Measurements from ENCODE around the gene LRRC3.
"Not testable (repeated sequence)": the region's sequence is repeated elsewhere in the genome, so short reads cannot be mapped to it uniquely, and the experiment has no call there.

Gene LRRC3

GRCh38 chr21:44454747-44455523 lies at the start of gene LRRC3:
Gene LRRC3, plus strand, starts transcription at chr21:44455510. Its CDS starts 1,135 bp downstream, at chr21:44456645.
- no peak for DNase-seq

- no peak for DNase-seq
Observed at GRCh38 chr21:44405948-44406872, 49.1 kb upstream of the LRRC3 start.

- no peak for DNase-seq
Observed at GRCh38 chr21:44406953-44407352, 48.4 kb upstream of the LRRC3 start.

DNA sequence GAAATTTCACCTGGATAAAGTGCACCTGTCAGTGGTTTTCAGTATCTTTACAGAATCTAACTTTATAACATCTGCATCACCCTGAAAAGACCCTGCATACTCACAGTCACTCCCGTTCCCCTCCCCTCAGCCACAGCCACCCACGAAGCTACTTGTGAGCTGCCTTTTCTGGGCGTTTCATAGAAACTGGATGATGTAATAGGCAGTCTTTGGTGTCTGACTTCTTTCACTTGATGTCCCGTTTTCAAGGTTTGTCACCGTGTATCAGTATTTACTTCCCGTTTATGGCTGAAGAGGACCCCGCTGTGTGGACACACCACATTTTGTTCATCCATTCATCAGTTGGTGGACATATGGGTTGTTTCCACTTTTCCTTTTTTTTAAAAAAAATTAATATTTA lies 47.8 kb upstream of the LRRC3 start:
- no peak for DNase-seq

DNA sequence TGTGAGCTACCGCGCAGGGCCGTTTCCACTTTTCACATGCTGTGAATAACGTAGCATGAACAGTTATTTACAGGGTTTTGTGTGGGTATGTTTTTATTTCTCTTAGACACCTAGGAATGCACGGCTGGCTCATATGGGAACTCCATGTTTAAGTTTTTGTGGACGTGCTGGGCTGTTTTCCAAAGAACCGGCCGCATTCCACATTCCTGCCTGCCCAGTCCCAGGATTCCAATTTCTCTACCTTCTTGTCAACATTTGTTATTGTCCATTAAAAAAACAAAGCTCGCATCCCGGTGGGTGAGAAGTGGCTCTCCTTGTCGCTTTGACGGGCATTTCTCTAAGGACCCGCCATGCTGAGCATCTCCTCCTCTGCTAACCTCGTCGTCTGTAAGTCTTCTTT lies 47.1 kb upstream of the LRRC3 start:
- no peak for DNase-seq

- DNase-seq: no peak
Observed at GRCh38 chr21:44413566-44414290, 41.6 kb upstream of the LRRC3 start.

- DNase-seq: no peak
Observed at GRCh38 chr21:44414291-44415072, 40.8 kb upstream of the LRRC3 start.

DNA sequence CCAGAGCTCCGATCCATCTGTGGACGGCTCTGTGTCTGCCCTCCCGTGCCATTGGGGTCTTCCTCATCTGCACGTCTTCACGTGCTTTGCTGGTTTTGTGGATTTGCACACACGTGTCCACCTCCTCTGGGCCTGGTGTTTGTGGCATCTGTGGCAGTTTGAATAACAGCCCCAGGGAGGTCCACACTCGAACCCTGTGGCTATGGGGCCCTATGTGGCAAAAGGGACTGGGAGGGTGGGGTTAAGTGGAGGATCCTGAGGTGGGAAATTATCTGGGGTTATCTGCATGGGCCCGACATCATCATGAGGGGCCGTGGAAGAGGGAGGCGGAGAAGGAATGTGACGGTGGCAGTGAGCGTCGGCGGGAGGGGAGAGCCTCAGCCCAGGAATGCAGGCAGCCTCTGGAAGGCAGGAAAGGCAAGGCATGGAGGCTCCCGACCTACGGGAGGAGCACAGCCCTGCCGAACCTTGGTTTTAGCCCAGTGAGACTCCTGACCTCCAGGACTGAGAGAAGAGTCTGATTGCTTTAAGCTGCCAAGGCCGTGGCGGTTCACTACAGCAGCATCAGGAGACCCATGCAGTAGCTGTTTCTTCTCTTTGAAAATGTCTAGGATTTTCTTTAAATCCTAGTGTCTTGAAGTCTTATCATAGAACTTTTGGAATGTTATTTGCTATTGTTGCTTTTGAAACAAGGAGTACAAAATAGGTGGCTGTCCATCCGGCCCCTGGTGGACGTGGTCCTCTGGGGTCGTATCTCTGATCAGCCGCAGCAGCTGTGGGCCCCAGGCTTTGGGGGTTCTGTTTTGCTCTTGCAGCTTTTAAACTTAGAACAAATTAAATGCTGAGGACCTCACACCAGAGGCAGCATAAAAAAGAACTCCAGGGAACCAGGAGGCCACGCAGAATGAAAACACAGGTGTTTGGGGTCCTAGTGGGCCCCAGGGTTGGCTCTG lies 40.0 kb upstream of the LRRC3 start:
- no peak for DNase-seq

- no peak for DNase-seq
Observed at GRCh38 chr21:44416193-44416592, 39.1 kb upstream of the LRRC3 start.

GRCh38 chr21:44417621-44418107 lies 37.6 kb upstream of the LRRC3 start:
- DNase-seq: not testable (repeated sequence)

GRCh38 chr21:44418108-44418875 lies 37.0 kb upstream of the LRRC3 start:
- no peak for DNase-seq

- no peak for DNase-seq
Observed at GRCh38 chr21:44418876-44419230, 36.5 kb upstream of the LRRC3 start.

GRCh38 chr21:44419679-44420078 lies 35.6 kb upstream of the LRRC3 start:
- DNase-seq: no peak

- DNase-seq: no peak
Observed at GRCh38 chr21:44420416-44421205, 34.7 kb upstream of the LRRC3 start.

DNA sequence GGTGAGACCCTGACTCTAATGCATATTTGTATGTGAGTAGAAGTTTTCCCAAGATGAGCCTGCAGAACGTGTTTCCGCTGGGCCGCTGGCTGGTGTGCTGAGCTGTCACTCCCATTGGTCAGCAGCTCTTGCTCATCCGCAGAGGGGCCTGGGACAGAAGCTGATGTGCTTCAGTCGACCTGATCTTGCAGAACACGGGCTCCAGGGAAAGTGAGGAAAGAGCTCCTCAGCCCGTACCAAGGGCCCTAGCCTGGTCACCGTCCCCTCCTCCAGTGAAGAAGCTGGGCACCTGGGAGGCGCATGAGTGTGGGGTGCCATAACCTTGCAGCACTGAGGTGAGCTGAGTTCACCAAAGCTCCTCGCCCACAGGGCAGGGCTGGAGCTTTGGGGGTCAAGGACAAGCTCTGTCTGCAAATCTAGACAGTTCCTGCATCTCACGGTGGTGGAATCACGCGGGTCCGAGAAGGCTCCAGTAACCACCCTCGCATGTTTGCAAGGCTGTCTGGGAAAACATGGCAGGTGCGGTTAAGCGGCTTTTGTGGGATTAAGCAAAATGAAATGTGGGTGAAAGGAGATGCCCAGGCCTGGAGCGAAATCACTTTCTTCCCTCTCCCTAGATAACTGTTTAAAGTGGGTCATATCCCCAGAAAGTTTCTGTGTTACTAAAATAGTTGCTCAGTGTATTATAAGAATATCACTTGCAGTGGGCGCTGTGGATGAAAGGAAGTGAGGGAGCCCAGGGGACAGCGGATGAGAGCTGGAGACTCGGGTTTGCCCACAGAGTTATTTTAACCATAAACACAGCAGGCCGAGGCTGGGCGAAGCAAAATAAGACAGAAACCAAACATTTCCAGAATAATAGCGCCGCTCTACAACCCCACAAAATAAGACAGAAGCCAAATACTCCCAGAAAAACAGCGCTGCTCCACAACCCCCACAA lies 33.1 kb upstream of the LRRC3 start:
- no peak for DNase-seq

- no peak for DNase-seq
Observed at GRCh38 chr21:44423312-44423821, 31.9 kb upstream of the LRRC3 start.

DNA sequence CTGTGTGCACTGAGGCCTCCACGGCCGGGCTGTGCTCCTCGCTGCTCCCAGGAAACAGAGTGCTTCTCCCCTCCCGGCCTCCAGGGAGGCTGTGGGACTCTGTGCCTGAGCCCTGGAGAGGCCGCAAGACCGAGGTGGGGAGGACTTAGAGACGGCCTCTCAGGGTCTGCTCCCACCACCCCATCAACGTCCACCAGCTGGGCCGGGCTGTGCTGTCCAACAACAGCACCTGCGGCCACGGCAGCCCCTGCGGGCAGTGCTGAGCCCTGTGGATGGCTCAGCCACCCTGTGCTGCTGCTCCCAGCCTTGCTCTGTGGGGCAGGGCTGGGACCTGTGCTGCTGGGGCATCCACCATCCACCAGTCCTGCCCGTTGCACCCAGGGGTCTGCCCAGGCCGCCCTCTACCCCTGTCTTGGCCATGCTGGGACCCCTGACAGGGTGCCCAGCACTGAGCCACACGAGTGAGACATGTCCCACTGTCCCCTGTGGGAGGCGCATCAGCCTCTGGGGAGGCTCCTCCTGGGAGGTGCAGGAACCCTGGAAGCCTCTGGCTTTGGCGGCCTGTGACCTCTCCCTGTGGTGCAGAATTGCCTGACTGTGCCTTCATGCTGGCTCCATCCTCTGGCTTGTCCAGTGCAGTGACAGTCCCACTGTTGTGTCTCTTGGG lies 31.2 kb upstream of the LRRC3 start:
- no peak for DNase-seq
